A673 (cell line): ENCODE measurements around the gene CDC42SE2. TPM values are rescaled to one million over a fixed set of nuclear protein-coding genes. Genes with fewer than 3 reads are reported as not detected.

Source experiments
- BruUV-seq: library from RNA; stranded (reverse); fragments of 400-500 nt; replicated peaks from 2 replicates; lab custom pipeline; 2021; lab: Mats Ljungman, UMichigan
- CTCF ChIA-PET: fragments of 300-600 bp; sonication (Branson Sonifier 250); formaldehyde crosslinking; loops from one replicate; lab custom pipeline; 2022; ENCODE audit warnings: antibody characterized with exemption; lab: Charles Lee
- POLR2A ChIA-PET: fragments of 300-600 bp; sonication (Branson Sonifier 250); formaldehyde crosslinking; loops from one replicate; lab custom pipeline; 2022; ENCODE audit warnings: antibody characterized with exemption; ENCODE audit not compliant: low non-redundant PET; lab: Charles Lee
- DNase-seq: peaks from one replicate; pipeline ENCODE4 v3.0.0-alpha.2; 2015; ENCODE audit warnings: low spot score
- H3K27ac ChIP-seq: fragments of 200-600 bp; sonication (generic); 2 replicates; pipeline ENCODE4 v1.5.1; 2016; ENCODE audit warnings: mixed run types, low read depth, mild to moderate bottlenecking, mixed read lengths, antibody characterized with exemption, low read length; ENCODE audit not compliant: poor library complexity, severe bottlenecking
- H3K27me3 ChIP-seq: fragments of 200-600 bp; sonication (generic); replicated peaks from 2 replicates; pipeline ENCODE4 v1.6.1; 2017; ENCODE audit warnings: mixed run types, low read depth, mild to moderate bottlenecking, mixed read lengths, antibody characterized with exemption, low read length; ENCODE audit not compliant: insufficient read depth, poor library complexity
- H3K36me3 ChIP-seq: fragments of 200-600 bp; sonication (generic); 2 replicates; pipeline ENCODE4 v1.6.1; 2016; ENCODE audit warnings: mixed run types, mild to moderate bottlenecking, mixed read lengths, antibody characterized with exemption, low read length; ENCODE audit not compliant: insufficient read depth, poor library complexity, severe bottlenecking
- H3K4me1 ChIP-seq: fragments of 200-600 bp; sonication (generic); 2 replicates; pipeline ENCODE4 v1.6.1; 2017; ENCODE audit warnings: mixed run types, mild to moderate bottlenecking, mixed read lengths, antibody characterized with exemption, low read length; ENCODE audit not compliant: insufficient read depth, poor library complexity, severe bottlenecking
- H3K4me3 ChIP-seq: fragments of 200-600 bp; sonication (generic); 2 replicates; pipeline ENCODE4 v1.5.1; 2016; ENCODE audit warnings: low read depth, mixed run types, mild to moderate bottlenecking, mixed read lengths, low read length; ENCODE audit not compliant: poor library complexity, severe bottlenecking
- H3K9me3 ChIP-seq: fragments of 200-600 bp; sonication (generic); 2 replicates; pipeline ENCODE4 v1.6.1; 2016; ENCODE audit warnings: mixed run types, low read depth, mild to moderate bottlenecking, mixed read lengths, antibody characterized with exemption, low read length; ENCODE audit not compliant: poor library complexity, severe bottlenecking
- CTCF ChIP-seq: fragments of 300-800, 200-600 bp; sonication (generic); conservative IDR thresholded peaks from 2 replicates; pipeline ENCODE4 v1.5.1; 2017; ENCODE audit warnings: low read depth, mild to moderate bottlenecking, antibody characterized with exemption, low read length, moderate library complexity, mixed read lengths
- EZH2 ChIP-seq: fragments of 200-600 bp; sonication (generic); IDR thresholded peaks from 2 replicates; pipeline ENCODE4 v1.6.1; 2017; ENCODE audit warnings: borderline replicate concordance, low read depth, mild to moderate bottlenecking, mixed read lengths, antibody characterized with exemption, low read length; ENCODE audit not compliant: poor library complexity, severe bottlenecking
- intact Hi-C: fragments of 100-400 bp; cut with micrococcal nuclease; formaldehyde crosslinking; loops from one replicate; pipeline ENCODE4 v1.10.0; 2022; ENCODE audit not compliant: unreplicated experiment
- total RNA-seq: library from RNA; stranded (reverse); gene quantifications from 2 replicates; pipeline ENCODE4 v1.2.3, GENCODE V29; 2021

Gene CDC42SE2
- total RNA-seq, 1 experiment from 2014 or later = 25.5 TPM

- ChIA-PET POLR2A (no interaction called here), CTCF (no interaction called here)
- H3K27me3 ChIP-seq = no peaks in the 10 kb centered on the region
- no peak for DNase-seq
- no peaks in the 10 kb centered on the region for H3K9me3 ChIP-seq
- no TSS peak for BruUV-seq
- no peaks in the 10 kb centered on the region for H3K36me3 ChIP-seq
- H3K4me1 ChIP-seq = no peaks in the 10 kb centered on the region
- H3K4me3 ChIP-seq = no peak overlapping the region
- TF ChIP-seq CTCF = no peak
- no peak for TF ChIP-seq EZH2
- H3K27ac ChIP-seq = no peak overlapping the region
- intact Hi-C loops = no loop called here
Measured at GRCh38 chr5:131221888-131222287, 42.0 kb upstream of the CDC42SE2 start.

- no peaks in the 10 kb centered on the region for H3K9me3 ChIP-seq
- ChIA-PET POLR2A (no interaction called here), CTCF (no interaction called here)
- no peak for DNase-seq
- TF ChIP-seq CTCF = no peak
- no peak for TF ChIP-seq EZH2
- H3K27me3 ChIP-seq = no peaks in the 10 kb centered on the region
- H3K4me1 ChIP-seq = no peaks in the 10 kb centered on the region
- H3K27ac ChIP-seq = no peak overlapping the region
- H3K36me3 ChIP-seq = no peaks in the 10 kb centered on the region
- no peak overlapping the region for H3K4me3 ChIP-seq
- intact Hi-C loops = no loop called here
- no TSS peak for BruUV-seq
Measured at GRCh38 chr5:131222731-131223130, 41.1 kb upstream of the CDC42SE2 start.

DNA sequence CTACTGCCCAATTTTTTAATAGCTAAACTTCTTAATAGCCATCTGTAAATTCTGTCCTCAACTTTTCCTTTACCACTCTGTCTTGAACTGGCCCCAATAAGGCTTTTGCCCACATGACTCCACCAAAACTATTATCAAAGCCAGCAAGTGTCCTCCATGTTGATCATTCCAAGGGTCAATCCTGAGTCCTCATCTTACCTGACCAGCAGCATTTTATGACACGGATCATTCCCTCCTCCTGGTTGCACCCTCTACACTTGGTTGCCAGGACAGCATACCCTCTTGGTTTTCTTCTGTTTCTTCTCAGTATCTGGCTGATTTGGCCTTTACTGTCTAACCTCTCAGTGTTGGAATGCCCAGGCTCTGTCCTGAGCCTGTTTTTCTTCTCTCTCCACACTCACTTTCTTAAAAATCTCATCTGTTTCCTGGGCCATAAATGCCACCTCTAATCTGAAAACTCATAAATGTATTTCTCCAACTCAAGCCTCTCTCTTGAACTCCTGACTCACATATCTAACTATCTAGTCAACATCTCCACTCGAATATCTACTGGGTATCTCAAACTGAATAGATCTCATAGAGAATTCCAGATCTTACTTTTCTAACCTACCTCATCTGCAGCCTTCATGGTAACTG is 40.0 kb upstream of the CDC42SE2 start:
- Histone ChIP-seq H3K36me3 (no peaks in the 10 kb centered on the region), H3K4me3 (no peak overlapping the region), H3K27me3 (no peaks in the 10 kb centered on the region), H3K9me3 (no peaks in the 10 kb centered on the region), H3K27ac (no peak overlapping the region), H3K4me1 (no peaks in the 10 kb centered on the region)
- no peak for DNase-seq
- no TSS peak for BruUV-seq
- ChIA-PET CTCF (no interaction called here), POLR2A (no interaction called here)
- intact Hi-C loops = no loop called here
- TF ChIP-seq EZH2 = no peak
- no peak for TF ChIP-seq CTCF
